PFSK-1 (cell line): ENCODE results near the gene RBM20.

Experiments used
- FOXP2 ChIP-seq: optimal IDR thresholded peaks from 2 replicates; pipeline ENCODE3; 2011; ENCODE audit warnings: borderline replicate concordance, control low read depth, inconsistent platforms; ENCODE audit not compliant: insufficient read depth; ENCODE audit errors: extremely low read length, extremely low read depth
- POLR2AphosphoS5 ChIP-seq: IDR thresholded peaks from 2 replicates; pipeline ENCODE4 v1.6.1; 2012; ENCODE audit warnings: low read depth, mild to moderate bottlenecking, control low read depth, low read length, moderate library complexity
- REST ChIP-seq, 2 experiments: IDR thresholded peaks; 2 replicates each; pipeline versions ENCODE4 v1.6.1 to v1.8.0; 2011 to 2012; ENCODE audit warnings: low read depth in 2 of 2, low read length in 2 of 2, control low read depth in 1 of 2, inconsistent platforms in 1 of 2, mild to moderate bottlenecking in 1 of 2, moderate library complexity in 1 of 2; ENCODE audit not compliant: insufficient read depth in 1 of 2
- SIN3A ChIP-seq: IDR thresholded peaks from 2 replicates; pipeline ENCODE4 v1.6.1; 2012; ENCODE audit warnings: mild to moderate bottlenecking, low read length, moderate library complexity, borderline replicate concordance; ENCODE audit not compliant: insufficient read depth
- TAF1 ChIP-seq: IDR thresholded peaks from 2 replicates; pipeline ENCODE4 v1.6.1; 2012; ENCODE audit warnings: low read length, control low read depth, borderline replicate concordance; ENCODE audit not compliant: insufficient read depth

- TF ChIP-seq SIN3A (no peak), POLR2AphosphoS5 (no peak), REST (IDR thresholded peaks at IDR 0.05; ENCODE audit: insufficient read depth in 1 of 2, low read depth in 2 of 2, low read length in 2 of 2) (no peak), TAF1 (no peak), FOXP2 (no peak)
These were observed 142.0 kb downstream of the RBM20 start for GRCh38 chr10:110786172-110786571.
